HG02763 (cell line): ENCODE results near the gene WNT9A.
"Not testable (repeated sequence)": the region's sequence is repeated elsewhere in the genome, so short reads cannot be mapped to it uniquely, and the experiment has no call there.

Experiments used
- ATAC-seq: cut with Tn5 transposase; IDR thresholded peaks from one replicate; pipeline ENCODE4 v1.9.1; 2021; ENCODE audit warnings: mild to moderate bottlenecking, moderate library complexity; ENCODE audit not compliant: unreplicated experiment

The WNT9A gene

DNA sequence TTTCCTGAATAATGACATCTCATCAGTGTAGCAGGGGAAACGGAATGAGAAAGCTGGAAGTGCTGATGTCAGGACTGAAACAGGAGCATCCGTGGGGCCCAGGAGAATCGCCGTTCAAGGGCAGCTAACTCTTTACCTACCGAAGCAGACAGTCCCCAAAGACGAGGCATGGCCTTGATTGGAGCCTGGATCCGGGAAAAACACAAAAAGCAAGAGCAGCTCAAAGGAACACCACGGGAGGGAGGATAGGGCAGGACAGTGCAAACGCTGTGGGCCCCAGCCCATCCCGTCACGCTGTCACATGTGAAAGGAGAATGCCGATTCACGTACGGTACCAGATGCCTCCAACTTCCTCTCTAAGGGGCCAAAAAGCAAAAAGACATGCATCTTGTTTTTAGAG lies 34.9 kb downstream of the WNT9A start:
- no peak for ATAC-seq

GRCh38 chr1:227911376-227911775 lies 36.4 kb downstream of the WNT9A start:
- ATAC-seq, result no peak

GRCh38 chr1:227910511-227911153 lies 37.1 kb downstream of the WNT9A start:
- no peak for ATAC-seq

- ATAC-seq, result not testable (repeated sequence)
Observed at GRCh38 chr1:227909923-227910328, 37.8 kb downstream of the WNT9A start.

- ATAC-seq, result no peak
Observed at GRCh38 chr1:227909188-227909587, 38.5 kb downstream of the WNT9A start.

DNA sequence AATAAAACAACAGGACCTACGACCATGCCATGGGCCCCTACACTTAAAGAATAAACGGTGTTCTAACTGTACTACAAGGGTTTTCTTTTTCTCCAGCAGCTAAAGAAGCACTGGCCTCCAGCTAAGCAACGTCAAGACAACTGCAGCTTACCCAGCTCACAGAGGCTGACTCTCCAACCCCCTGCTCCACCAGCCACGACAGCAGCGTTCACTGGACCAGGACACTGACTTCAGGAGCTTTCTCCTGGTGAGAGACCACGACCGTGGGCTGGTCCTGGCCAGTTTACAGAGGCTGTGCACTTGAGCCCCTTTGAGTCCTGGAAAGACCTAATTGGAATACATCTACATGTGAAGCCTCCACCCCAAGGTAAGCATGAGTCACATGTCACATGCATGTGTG lies 39.4 kb downstream of the WNT9A start:
- ATAC-seq, result no peak

DNA sequence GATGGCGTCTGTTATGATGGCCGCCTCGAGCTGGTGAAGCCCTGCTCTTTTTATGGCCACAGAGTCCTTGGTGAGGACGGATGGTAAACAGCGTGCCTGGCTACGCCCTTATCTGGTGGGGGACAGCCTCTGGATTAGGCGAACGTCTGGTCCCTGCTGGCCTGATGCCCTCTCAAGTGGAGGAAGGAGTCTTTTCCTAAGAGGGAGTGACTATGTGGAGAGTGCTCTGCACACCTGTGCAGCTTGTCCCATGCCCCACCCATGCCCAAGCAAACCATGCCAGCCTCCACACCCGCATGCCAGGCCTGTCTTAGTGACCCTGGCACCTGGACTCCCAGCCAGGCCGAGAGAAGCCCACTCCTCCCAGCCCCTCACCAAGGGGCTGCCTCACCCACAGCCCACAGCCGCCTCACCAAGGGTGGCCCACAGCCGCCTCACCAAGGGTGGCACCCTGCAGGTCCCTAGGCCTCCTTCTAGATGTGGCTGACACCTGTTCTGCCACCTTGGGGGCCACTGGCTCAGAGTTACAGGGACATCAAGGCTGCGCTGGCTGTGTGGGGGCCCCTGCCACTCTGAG lies 40.2 kb downstream of the WNT9A start:
- no peak for ATAC-seq

DNA sequence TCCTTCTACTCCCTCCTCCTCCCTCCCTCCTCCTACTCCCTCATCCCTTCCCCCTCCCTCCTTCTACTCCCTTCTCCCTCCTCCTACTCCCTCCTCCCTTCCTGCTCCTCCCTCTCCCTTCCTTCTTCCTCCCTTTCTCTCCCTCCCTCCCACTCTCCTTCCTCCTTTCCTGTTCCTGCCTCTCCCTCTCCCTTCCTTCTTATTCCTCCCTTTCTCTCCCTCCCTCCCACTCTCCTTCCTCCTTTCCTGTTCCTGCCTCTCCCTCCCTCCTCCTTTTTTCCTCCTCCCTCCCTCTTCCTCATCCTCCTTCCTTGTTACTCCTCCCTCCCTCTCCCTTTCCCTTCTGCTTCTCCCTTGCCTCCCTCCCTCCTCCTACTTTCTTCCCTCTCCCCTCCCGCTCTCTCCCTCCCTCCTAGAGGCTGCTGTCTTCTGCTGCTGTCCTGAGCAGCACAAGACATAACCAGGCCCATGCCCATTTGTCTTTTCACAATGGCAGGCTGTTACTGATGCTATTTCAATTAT lies 41.1 kb downstream of the WNT9A start:
- ATAC-seq, result no peak

GRCh38 chr1:227905573-227906487 lies 41.9 kb downstream of the WNT9A start:
- ATAC-seq, result no peak

GRCh38 chr1:227904541-227905335 lies 43.0 kb downstream of the WNT9A start:
- ATAC-seq, result no peak

DNA sequence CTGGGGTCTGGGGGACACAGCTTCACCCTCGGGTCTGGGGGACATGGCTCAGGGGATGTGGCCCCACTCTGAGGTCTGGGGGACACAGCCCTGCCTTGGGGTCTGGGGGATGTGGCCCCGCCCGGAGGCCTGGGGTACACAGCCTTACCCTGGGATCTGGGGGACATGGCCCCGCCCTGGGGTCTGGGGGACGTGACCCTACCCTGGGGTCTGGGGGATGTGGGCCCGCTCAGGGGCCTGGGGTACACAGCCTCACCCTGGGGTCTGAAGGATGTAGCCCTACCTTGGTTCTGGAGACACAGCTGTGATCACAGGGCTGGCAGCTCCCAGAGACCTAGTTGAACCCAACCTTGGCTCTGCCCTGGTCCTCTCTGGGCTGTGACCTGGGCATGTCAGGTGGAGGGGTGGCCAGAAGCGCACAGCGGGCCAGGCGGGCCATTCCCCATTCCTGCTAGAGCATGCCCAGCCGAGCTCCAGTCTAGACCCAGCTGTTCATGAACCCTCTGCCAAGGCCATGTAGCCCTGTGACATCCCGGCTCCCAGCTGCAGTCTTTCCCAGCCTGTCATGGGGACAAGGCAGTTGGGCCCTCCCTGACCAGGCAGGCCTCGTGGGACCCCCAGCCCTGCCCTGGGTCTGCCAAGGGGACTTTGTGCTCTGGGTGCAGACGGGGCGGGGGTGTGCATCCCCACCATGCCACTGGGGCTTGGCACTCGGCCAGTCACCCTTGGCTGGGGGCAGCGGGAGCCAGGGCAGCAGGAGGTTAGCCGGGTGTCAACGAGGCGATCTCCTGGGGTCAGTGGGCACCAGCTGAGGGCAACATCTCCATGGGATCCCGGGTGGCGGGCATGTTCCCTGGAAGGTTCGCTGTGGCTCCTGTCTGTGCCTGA lies 43.9 kb downstream of the WNT9A start:
- ATAC-seq, result no peak

- ATAC-seq, result no peak
Observed at GRCh38 chr1:227903061-227903521, 44.6 kb downstream of the WNT9A start.

DNA sequence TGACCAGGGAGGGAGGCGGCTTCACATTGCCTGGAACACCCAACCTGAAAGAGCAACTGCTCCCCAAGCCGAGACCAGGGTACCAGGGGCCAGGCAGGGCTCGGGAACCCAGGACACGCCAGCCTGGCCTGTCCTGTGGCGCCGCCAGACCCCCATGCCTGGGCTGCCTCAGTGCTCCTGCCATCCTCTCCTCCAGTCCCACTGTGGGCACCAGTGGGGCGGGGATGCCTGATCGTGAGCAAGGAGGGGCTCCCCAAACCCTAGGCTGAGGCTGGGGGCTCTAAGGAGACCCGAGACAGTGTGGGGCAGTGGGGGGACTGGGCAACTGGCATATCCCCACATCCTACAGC lies 45.1 kb downstream of the WNT9A start:
- ATAC-seq, result no peak

GRCh38 chr1:227901906-227902640 lies 45.7 kb downstream of the WNT9A start:
- no peak for ATAC-seq

DNA sequence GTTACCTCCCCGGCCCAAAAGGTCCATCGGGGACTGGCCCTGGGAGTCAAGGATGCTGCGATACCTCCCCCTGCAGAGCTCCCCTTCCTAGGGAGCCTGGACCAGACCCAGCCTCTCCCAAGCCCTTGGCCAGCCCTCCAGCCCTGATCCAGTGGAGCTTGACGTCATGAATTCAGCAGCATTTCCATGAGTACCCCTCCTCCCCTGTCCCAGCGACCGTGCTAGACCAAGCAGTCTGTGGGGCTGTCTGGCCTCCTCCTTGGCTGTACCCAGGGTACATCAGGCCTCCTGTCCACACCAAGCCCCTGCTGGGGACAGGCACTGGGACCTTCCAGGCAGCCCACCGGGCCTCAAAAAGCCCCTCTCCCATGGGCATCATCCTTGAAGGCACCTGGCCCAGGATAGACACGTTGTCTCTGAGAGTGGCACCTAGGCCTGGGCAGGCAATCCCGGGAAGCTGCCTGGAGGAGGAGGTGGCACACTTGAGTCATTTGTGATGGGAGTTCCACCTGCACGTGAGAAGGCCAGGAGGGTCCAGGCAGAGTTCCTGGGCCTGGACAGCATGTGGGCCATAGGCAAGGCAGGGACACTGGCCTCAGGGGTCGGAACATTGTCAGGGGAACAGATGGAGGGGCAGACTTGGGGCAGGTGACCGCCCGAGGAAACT lies 46.4 kb downstream of the WNT9A start:
- ATAC-seq, result no peak

GRCh38 chr1:227900571-227901051 lies 47.1 kb downstream of the WNT9A start:
- no peak for ATAC-seq

DNA sequence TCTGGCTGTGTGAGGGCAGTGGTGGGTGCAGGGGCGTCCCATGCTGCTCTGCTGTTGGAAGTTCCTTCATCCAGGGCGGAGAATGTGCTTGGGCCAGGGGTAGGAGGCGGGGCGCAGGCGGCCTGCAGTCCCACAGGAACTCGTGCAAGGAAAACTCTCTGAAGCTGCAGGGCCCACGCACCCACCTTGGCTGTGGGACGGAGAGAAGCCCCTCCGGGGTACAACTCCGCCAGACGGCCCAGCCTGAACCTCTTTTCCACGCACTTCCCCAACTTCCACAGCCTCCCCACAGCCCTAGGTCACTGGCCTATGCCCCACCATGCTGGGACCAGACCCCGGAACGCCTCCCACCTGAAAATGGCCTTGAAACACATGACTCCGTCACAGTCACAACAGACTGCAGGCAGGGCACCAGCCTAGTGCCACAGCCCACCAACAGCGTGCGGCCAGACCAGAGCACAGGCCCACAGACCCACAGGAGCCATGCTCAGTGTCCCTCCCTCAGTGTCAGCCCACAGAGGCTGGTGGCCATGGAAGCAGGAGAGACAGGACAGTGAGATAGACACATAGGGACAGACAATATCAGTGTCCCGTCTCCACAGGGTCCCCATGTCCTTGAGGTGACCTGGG lies 47.8 kb downstream of the WNT9A start:
- no peak for ATAC-seq
